ENCODE measurements around the gene CDC123.
A peak's percentile ranks its signal among the peaks of the same experiment; 100 is the strongest.

CDC123 gene

GRCh38 chr10:12188656-12189055 is 7.3 kb upstream of the CDC123 start:
- FAIRE-seq (no peak), DNase-seq (ENCODE audit: insufficient read length, low spot score) (no peak)

GRCh38 chr10:12189426-12189825 is 6.6 kb upstream of the CDC123 start:
- DNase-seq (ENCODE audit: insufficient read length, low spot score), result no peak
- no peak for FAIRE-seq

GRCh38 chr10:12191715-12192114 is 4.3 kb upstream of the CDC123 start:
- DNase-seq (ENCODE audit: insufficient read length, low spot score), result no peak

GRCh38 chr10:12193193-12193592 is 2.8 kb upstream of the CDC123 start:
- FAIRE-seq (no peak), DNase-seq (ENCODE audit: insufficient read length, low spot score) (no peak)

More at GRCh38 chr10:12191715-12192114, 4.3 kb upstream of the CDC123 start:
- no peak for FAIRE-seq

GRCh38 chr10:12194752-12195271 is 1.2 kb upstream of the CDC123 start:
- DNase-seq (ENCODE audit: insufficient read length, low spot score) (no peak), FAIRE-seq (no peak)

GRCh38 chr10:12195281-12195602 is 746 bp upstream of the CDC123 start:
- FAIRE-seq, result no peak
- DNase-seq (ENCODE audit: insufficient read length, low spot score), result no peak

- DNase-seq (ENCODE audit: insufficient read length, low spot score) (no peak), FAIRE-seq (no peak)
These were observed 683 bp downstream of the CDC123 start for GRCh38 chr10:12196531-12197211.

GRCh38 chr10:12198156-12198555 is 2.2 kb downstream of the CDC123 start:
- DNase-seq (ENCODE audit: insufficient read length, low spot score) (no peak), FAIRE-seq (no peak)

- DNase-seq (ENCODE audit: insufficient read length, low spot score) (no peak), FAIRE-seq (no peak)
These were observed 4.9 kb downstream of the CDC123 start for GRCh38 chr10:12200850-12201249.

- FAIRE-seq (no peak), DNase-seq (ENCODE audit: insufficient read length, low spot score) (no peak)
These were observed 5.6 kb downstream of the CDC123 start for GRCh38 chr10:12201543-12201942.

- DNase-seq (ENCODE audit: insufficient read length, low spot score) (no peak), FAIRE-seq (no peak)
These were observed 6.2 kb downstream of the CDC123 start for GRCh38 chr10:12202226-12202625.

- no peak for DNase-seq (ENCODE audit: insufficient read length, low spot score)
- FAIRE-seq, result no peak
These were observed 9.1 kb downstream of the CDC123 start for GRCh38 chr10:12205082-12205481.

- no peak for DNase-seq (ENCODE audit: insufficient read length, low spot score)
- FAIRE-seq, result no peak
These were observed 11.1 kb downstream of the CDC123 start for GRCh38 chr10:12207114-12207513.

- DNase-seq (ENCODE audit: insufficient read length, low spot score), result no peak
These were observed 12.5 kb downstream of the CDC123 start for GRCh38 chr10:12208460-12208859.

GRCh38 chr10:12212454-12212853 is 16.5 kb downstream of the CDC123 start:
- DNase-seq (ENCODE audit: insufficient read length, low spot score), result no peak
- no peak for FAIRE-seq

More at GRCh38 chr10:12208460-12208859, 12.5 kb downstream of the CDC123 start:
- FAIRE-seq, result no peak

- FAIRE-seq (no peak), DNase-seq (ENCODE audit: insufficient read length, low spot score) (no peak)
These were observed 17.6 kb downstream of the CDC123 start for GRCh38 chr10:12213621-12214020.

GRCh38 chr10:12214093-12214492 is 18.1 kb downstream of the CDC123 start:
- DNase-seq (ENCODE audit: insufficient read length, low spot score) (no peak), FAIRE-seq (no peak)

GRCh38 chr10:12214763-12215218 is 18.8 kb downstream of the CDC123 start:
- DNase-seq (ENCODE audit: insufficient read length, low spot score), result peak; percentile 19
- FAIRE-seq, result no peak

GRCh38 chr10:12218991-12219390 is 23.0 kb downstream of the CDC123 start:
- DNase-seq (ENCODE audit: insufficient read length, low spot score), result no peak

GRCh38 chr10:12221323-12222298 is 25.6 kb downstream of the CDC123 start:
- DNase-seq (ENCODE audit: insufficient read length, low spot score) (peak; percentile 11), FAIRE-seq (no peak)

More at GRCh38 chr10:12218991-12219390, 23.0 kb downstream of the CDC123 start:
- no peak for FAIRE-seq

- no peak for FAIRE-seq
- no peak for DNase-seq (ENCODE audit: insufficient read length, low spot score)
These were observed 29.5 kb downstream of the CDC123 start for GRCh38 chr10:12225444-12225843.
